ENCODE data around the gene TMCO4. TPM values are rescaled to one million over a fixed set of nuclear protein-coding genes. Genes with fewer than 3 reads are reported as not detected.

The TMCO4 gene
- total and polyA plus RNA-seq, 2 donors (not counting 3 experiments of a cell fraction or from before 2014, with no cell fraction given), result 7.6 to 10.3 TPM

GRCh38 chr1:19664453-19665185, 135.1 kb downstream of the TMCO4 start, which contains the start of gene HTR6:
Gene HTR6 (plus strand): TSS chr1:19664875. CDS start chr1:19665754, 879 bp downstream.
- Histone ChIP-seq H3K36me3 (ENCODE audit: control insufficient read depth in 2 of 2, extremely low read depth in 1 of 2, insufficient read depth in 2 of 2, low read length in 2 of 2) (no peaks in the 10 kb centered on the region), H3K4me2 (ENCODE audit: insufficient read depth, low read length) (no peak within 1 kb of the TSS), H3K27me3 (ENCODE audit: control insufficient read depth in 2 of 2, insufficient read depth in 2 of 2, low read length in 2 of 2) (peaks cover 35 to 44% of the 10 kb centered on the region in 2 experiments), H3K4me3 (replicated peaks in 1 of 3; ENCODE audit: insufficient read depth in 1 of 3, low read depth in 1 of 3, low read length in 3 of 3) (no peak within 1 kb of the TSS), H3K9ac (replicated peaks; ENCODE audit: extremely low read depth, insufficient read depth, low read length) (no peak within 1 kb of the TSS), H2AFZ (ENCODE audit: low read depth, low read length) (no peak within 1 kb of the TSS), H3K79me2 (ENCODE audit: control insufficient read depth, insufficient read depth, low read length) (no peaks in the 10 kb centered on the region), H3K4me1 (ENCODE audit: control insufficient read depth, extremely low read depth, insufficient read depth, low read length) (peaks cover under 1% of the 10 kb centered on the region), H3K9me3 (replicated peaks; ENCODE audit: control insufficient read depth, insufficient read depth, low read length) (no peaks in the 10 kb centered on the region), H3K9me1 (replicated peaks; ENCODE audit: control insufficient read depth, extremely low read depth, insufficient read depth, low read length) (no peaks in the 10 kb centered on the region), H3K27ac (ENCODE audit: insufficient read depth, low read depth, low read length) (no peak within 1 kb of the TSS), H4K20me1 (replicated peaks; ENCODE audit: control insufficient read depth, extremely low read depth, insufficient read depth, low read length) (no peaks in the 10 kb centered on the region)
- dilution Hi-C loops (cut with MboI; ENCODE audit: extremely low pct_ligation_motif_present, low sequenced_read_pairs) (no loop called here), intact Hi-C loops (cut with micrococcal nuclease) (loop anchor here (5.0 kb wide), 1 partner anchor 218 kb away; the partner anchor contains the start of gene OTUD3)
- DNase-seq (ENCODE audit: low read depth, low spot score) (no peak), FAIRE-seq (no peak)
- no TSS peak for BruUV-seq (replicated peaks)
- no peak for TF ChIP-seq JUN (IDR thresholded peaks at IDR 0.05; ENCODE audit: borderline replicate concordance, insufficient read depth, insufficient read length, low read depth)
- TF ChIP-seq EZH2 (IDR thresholded peaks at IDR 0.05; ENCODE audit: borderline replicate concordance, low read depth, low read length, severe bottlenecking), result peak; percentile 40
- ChIA-PET CTCF (interaction anchor here (2.4 to 6.3 kb wide), 2 partner anchors 11 to 39 kb away, joined by 13 to 200 read pairs; no protein-coding TSS in a partner anchor), POLR2A (no interaction called here)

- ChIA-PET CTCF (interaction anchor here (0.6 to 6.3 kb wide), 24 partner anchors 9 to 755 kb away, joined by 3 to 200 read pairs (median 5); no protein-coding TSS in a partner anchor), POLR2A (interaction anchor here (0.6 kb wide), 2 partner anchors 107 to 331 kb away, joined by 5 to 6 read pairs; no protein-coding TSS in a partner anchor)
- H2AFZ ChIP-seq (ENCODE audit: low read depth, low read length), result no peak overlapping the region
- FAIRE-seq (no peak), DNase-seq (ENCODE audit: low read depth, low spot score) (no peak)
- H3K9me1 ChIP-seq (replicated peaks; ENCODE audit: control insufficient read depth, extremely low read depth, insufficient read depth, low read length), result no peaks in the 10 kb centered on the region
- intact Hi-C loops (cut with micrococcal nuclease) (loop anchor here (5.0 kb wide), 1 partner anchor 220 kb away; the partner anchor contains the start of gene OTUD3), dilution Hi-C loops (cut with MboI; ENCODE audit: extremely low pct_ligation_motif_present, low sequenced_read_pairs) (no loop called here)
- H3K36me3 ChIP-seq (ENCODE audit: control insufficient read depth in 2 of 2, extremely low read depth in 1 of 2, insufficient read depth in 2 of 2, low read length in 2 of 2), result no peaks in the 10 kb centered on the region
- no peak overlapping the region for H3K9ac ChIP-seq (replicated peaks; ENCODE audit: extremely low read depth, insufficient read depth, low read length)
- no peak for TF ChIP-seq POLR2AphosphoS5 (IDR thresholded peaks at IDR 0.05; ENCODE audit: insufficient read depth, low read depth, low read length)
- no peak for TF ChIP-seq EZH2 (IDR thresholded peaks at IDR 0.05; ENCODE audit: borderline replicate concordance, low read depth, low read length, severe bottlenecking)
- TF ChIP-seq POLR2A (IDR thresholded peaks at IDR 0.05; ENCODE audit: low read depth, low read length), result no peak
- TF ChIP-seq MYC (IDR thresholded peaks at IDR 0.05; ENCODE audit: low read depth, low read length), result no peak
- no peak for TF ChIP-seq JUN (IDR thresholded peaks at IDR 0.05; ENCODE audit: borderline replicate concordance, insufficient read depth, insufficient read length, low read depth)
- no peak for TF ChIP-seq MAX (IDR thresholded peaks at IDR 0.05; ENCODE audit: insufficient read depth, insufficient read length)
- H3K4me1 ChIP-seq (ENCODE audit: control insufficient read depth, extremely low read depth, insufficient read depth, low read length), result peaks cover 3% of the 10 kb centered on the region
- no peak overlapping the region for H3K4me2 ChIP-seq (ENCODE audit: insufficient read depth, low read length)
- no peak overlapping the region for H3K27ac ChIP-seq (ENCODE audit: insufficient read depth, low read depth, low read length)
- H3K79me2 ChIP-seq (ENCODE audit: control insufficient read depth, insufficient read depth, low read length), result no peaks in the 10 kb centered on the region
- no peaks in the 10 kb centered on the region for H3K9me3 ChIP-seq (replicated peaks; ENCODE audit: control insufficient read depth, insufficient read depth, low read length)
- BruUV-seq (replicated peaks), result no TSS peak
- no peak overlapping the region for H3K4me3 ChIP-seq (replicated peaks in 1 of 3; ENCODE audit: insufficient read depth in 1 of 3, low read depth in 1 of 3, low read length in 3 of 3)
- no peaks in the 10 kb centered on the region for H4K20me1 ChIP-seq (replicated peaks; ENCODE audit: control insufficient read depth, extremely low read depth, insufficient read depth, low read length)
- H3K27me3 ChIP-seq (ENCODE audit: control insufficient read depth in 2 of 2, insufficient read depth in 2 of 2, low read length in 2 of 2), result peaks cover 28 to 41% of the 10 kb centered on the region in 2 experiments
Observed at GRCh38 chr1:19662313-19662712, 137.4 kb downstream of the TMCO4 start.
